22Rv1 (cell line): Measurements from ENCODE around the gene ADCY5.

Source experiments
- H3K27ac ChIP-seq: fragments of 450-650 bp; 2 replicates; pipeline ENCODE4 v1.5.1; 2017
- CTCF ChIP-seq: fragments of 450-650 bp; IDR thresholded peaks from 2 replicates; pipeline ENCODE4 v1.5.1; 2017; ENCODE audit warnings: mild to moderate bottlenecking
- ZFX ChIP-seq: fragments of 450-650 bp; IDR thresholded peaks from 2 replicates; pipeline ENCODE4 v1.6.1; 2017; ENCODE audit warnings: antibody characterized with exemption, borderline replicate concordance

Gene ADCY5

GRCh38 chr3:123329636-123330340 lies 119.1 kb downstream of the ADCY5 start:
- no peak overlapping the region for H3K27ac ChIP-seq
- TF ChIP-seq ZFX (no peak), CTCF (no peak)

DNA sequence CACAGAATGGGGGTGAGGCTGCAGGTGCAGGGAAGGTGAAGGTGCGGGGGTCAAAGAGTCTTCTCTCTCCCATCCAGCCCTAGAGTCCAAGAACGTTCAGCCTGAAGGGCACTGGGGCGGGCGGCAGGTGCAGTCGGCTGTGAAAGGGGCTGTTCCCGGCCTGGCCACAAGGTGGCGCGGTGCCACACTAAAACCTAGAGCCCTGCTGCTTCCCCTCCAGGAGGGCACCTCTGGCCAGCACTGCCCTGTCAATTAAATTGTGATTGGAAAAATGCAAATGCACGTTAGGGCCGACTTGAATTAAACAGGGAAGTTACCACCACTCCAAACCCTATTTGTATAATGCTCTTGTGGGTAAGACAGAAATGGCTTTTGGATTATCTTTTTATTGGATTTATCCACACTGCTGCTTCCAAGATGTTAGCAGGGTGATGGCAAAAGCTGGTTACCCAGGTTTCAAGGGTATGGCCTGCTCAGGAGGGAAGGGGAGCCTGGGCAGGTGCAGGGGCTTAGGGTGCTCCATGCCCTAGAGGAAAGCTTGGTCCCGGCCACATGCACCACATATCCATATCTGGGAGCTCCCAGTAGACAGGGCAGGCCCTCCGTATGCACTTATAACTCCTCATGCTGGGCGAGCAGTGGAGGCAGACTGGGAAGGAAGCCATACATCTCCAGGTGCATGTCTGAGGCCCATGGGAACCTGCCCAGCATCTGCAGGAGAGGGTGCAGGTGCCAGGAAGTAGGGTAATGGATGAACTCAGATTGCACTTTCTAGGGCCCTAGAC lies 119.8 kb downstream of the ADCY5 start:
- H3K27ac ChIP-seq, result no peak overlapping the region
- TF ChIP-seq CTCF (peak; percentile 95), ZFX (no peak)

- H3K27ac ChIP-seq, result no peak overlapping the region
- TF ChIP-seq ZFX, result no peak
- TF ChIP-seq CTCF, result no peak
Measured at GRCh38 chr3:123327956-123328850, 120.7 kb downstream of the ADCY5 start.

- TF ChIP-seq ZFX (no peak), CTCF (no peak)
- no peak overlapping the region for H3K27ac ChIP-seq
Measured at GRCh38 chr3:123327480-123327879, 121.4 kb downstream of the ADCY5 start.

- no peak overlapping the region for H3K27ac ChIP-seq
- TF ChIP-seq CTCF, result no peak
- TF ChIP-seq ZFX, result no peak
Measured at GRCh38 chr3:123326531-123326930, 122.4 kb downstream of the ADCY5 start.

DNA sequence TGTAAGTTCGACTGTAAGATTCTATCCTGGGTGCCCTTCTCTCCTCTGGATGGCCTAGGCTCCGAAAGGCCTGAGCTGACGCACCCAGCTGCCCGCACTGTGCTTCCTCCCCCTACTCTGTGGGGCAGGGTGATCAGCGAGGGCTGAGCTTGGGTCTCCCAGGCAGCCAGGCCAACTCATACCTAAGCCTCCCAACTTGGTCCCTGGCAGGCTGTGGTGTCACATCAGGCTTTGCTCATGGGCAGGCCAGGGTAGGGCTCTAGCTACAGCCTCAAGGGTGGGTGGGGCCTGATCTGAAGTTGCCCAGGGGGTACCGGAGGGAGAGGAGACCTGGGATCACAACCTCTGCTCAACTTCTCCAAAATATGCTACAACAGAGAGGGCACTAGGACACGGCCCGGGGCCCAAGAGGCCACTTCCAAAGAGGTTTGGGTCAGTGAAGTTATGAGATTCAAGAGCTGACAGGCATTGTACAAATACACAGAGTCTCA lies 123.1 kb downstream of the ADCY5 start:
- TF ChIP-seq CTCF (no peak), ZFX (no peak)
- H3K27ac ChIP-seq, result no peak overlapping the region
